Gastrocnemius medialis (tissue), 4 donors: ENCODE measurements around the gene FAM83C.

ENCODE experiments used
- POLR2A ChIP-seq, 2 donors: fragments of 450-650 bp; IDR thresholded peaks; one replicate each; pipeline ENCODE4 v1.6.1; 2017; ENCODE audit warnings: antibody characterized with exemption in 2 of 2, mild to moderate bottlenecking in 2 of 2, moderate library complexity in 2 of 2
- TF ChIP-seq, protein P1 (sequence below), 5 experiments: fragments of 450-650 bp in 3 of 5; fragments of 200-600 bp in 2 of 5; sonication (generic) in 2 of 5; IDR thresholded peaks in 4 of 5; conservative IDR thresholded peaks in 1 of 5; 1 replicate in 4 of 5; 2 replicates in 1 of 5; pipeline ENCODE4 v1.5.1; 2016 to 2019; ENCODE audit warnings: antibody characterized with exemption in 5 of 5, mild to moderate bottlenecking in 3 of 5, moderate library complexity in 3 of 5

DNA sequence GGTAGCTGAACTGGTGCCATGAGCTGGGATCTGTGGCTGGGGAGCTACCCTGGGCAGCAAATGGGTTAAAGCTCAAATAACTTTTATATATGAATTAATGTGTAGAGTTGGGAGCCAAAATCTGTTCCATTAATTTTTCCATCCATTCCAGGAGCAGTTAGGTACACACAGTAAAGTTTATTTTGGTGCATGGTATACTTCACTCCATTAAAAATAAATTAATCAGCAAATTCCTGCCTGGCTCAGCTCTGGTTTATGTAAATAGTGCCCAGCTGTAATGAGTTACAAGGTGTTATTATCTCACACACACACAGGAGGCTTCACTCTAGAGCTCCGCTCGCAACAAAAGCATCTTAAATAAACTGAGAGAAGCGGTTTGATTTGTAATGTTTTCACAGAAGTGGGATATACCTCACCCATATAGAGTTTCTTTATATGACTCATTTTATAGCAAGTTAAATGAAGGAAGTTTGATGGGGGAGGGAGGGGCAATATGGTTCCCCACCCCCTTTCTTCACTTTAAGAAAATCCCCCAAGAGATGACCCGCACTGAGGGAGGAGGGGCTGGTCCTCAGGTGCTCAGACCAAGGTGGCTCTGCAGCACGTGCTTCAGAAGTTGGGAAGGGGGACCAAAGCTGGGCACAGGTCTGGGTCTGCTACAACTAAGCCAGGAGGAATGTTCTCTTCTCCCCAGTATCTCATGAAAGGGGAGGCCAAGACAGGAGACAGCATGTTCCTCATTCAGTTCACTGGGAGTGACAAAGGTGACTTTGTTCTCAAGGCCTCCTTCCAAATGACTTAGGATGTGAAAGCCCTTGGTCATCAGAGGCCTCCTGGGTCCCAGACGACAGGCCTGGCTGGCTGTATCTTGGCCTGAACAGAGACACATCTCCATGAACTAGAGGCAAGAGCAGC, 10.5 kb upstream of the FAM83C start:
- TF ChIP-seq POLR2A (IDR thresholded peaks at IDR 0.05): no peak
- TF ChIP-seq, protein P1, sequence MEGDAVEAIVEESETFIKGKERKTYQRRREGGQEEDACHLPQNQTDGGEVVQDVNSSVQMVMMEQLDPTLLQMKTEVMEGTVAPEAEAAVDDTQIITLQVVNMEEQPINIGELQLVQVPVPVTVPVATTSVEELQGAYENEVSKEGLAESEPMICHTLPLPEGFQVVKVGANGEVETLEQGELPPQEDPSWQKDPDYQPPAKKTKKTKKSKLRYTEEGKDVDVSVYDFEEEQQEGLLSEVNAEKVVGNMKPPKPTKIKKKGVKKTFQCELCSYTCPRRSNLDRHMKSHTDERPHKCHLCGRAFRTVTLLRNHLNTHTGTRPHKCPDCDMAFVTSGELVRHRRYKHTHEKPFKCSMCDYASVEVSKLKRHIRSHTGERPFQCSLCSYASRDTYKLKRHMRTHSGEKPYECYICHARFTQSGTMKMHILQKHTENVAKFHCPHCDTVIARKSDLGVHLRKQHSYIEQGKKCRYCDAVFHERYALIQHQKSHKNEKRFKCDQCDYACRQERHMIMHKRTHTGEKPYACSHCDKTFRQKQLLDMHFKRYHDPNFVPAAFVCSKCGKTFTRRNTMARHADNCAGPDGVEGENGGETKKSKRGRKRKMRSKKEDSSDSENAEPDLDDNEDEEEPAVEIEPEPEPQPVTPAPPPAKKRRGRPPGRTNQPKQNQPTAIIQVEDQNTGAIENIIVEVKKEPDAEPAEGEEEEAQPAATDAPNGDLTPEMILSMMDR (IDR thresholded peaks at IDR 0.05 in 4 of 5, conservative IDR thresholded peaks at IDR 0.05 in 1 of 5): no peak
